ENCODE measurements around the gene PDSS1. TPM values are rescaled to one million over a fixed set of nuclear protein-coding genes. Genes with fewer than 3 reads are reported as not detected.

PDSS1 gene
- total and polyA plus RNA-seq, 10 donors, result 2.9 to 8.4 (median 7.3) TPM

DNA sequence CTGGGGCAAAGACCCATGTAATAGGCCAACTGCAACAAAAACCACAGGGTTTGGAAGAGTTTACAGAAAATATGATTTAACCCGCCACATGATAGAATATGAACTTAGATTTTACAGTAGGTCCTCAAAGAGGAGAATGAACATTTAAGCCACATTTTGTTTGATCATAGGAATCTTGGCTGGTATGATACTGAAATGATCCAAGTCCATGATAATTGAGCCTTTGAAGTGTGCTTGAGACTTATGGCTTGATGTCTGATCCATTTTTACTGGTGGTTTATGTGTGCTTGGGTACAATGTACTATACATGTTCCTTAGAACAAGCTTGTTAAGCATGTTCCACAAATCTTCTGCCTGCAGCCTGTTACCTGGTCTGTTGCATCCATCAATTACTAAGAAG is 41.8 kb upstream of the PDSS1 start:
- H3K27ac ChIP-seq, result no peak overlapping the region
- no peak for TF ChIP-seq POLR2A (IDR thresholded peaks at IDR 0.05)
- TF ChIP-seq, protein P1, sequence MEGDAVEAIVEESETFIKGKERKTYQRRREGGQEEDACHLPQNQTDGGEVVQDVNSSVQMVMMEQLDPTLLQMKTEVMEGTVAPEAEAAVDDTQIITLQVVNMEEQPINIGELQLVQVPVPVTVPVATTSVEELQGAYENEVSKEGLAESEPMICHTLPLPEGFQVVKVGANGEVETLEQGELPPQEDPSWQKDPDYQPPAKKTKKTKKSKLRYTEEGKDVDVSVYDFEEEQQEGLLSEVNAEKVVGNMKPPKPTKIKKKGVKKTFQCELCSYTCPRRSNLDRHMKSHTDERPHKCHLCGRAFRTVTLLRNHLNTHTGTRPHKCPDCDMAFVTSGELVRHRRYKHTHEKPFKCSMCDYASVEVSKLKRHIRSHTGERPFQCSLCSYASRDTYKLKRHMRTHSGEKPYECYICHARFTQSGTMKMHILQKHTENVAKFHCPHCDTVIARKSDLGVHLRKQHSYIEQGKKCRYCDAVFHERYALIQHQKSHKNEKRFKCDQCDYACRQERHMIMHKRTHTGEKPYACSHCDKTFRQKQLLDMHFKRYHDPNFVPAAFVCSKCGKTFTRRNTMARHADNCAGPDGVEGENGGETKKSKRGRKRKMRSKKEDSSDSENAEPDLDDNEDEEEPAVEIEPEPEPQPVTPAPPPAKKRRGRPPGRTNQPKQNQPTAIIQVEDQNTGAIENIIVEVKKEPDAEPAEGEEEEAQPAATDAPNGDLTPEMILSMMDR (IDR thresholded peaks at IDR 0.05 in 8 of 11, conservative IDR thresholded peaks at IDR 0.05 in 3 of 11), result no peak
- no peak for TF ChIP-seq POLR2AphosphoS5 (IDR thresholded peaks at IDR 0.05)
- no peaks in the 10 kb centered on the region for H3K36me3 ChIP-seq
- intact Hi-C loops (cut with DNase I; ENCODE audit: low total_unique reads), result no loop called here
- DNase-seq, result no peak
- WGBS, 5 donors, result 97 to 100% (median 100%) methylated on average over 1 of the region's 1 CpG
- H3K4me3 ChIP-seq, result no peak overlapping the region
- no peaks in the 10 kb centered on the region for H3K4me1 ChIP-seq
- H3K27me3 ChIP-seq (replicated peaks in 1 of 7), result peaks cover 0 to 10% (median 0%) of the 10 kb centered on the region in 7 donors
- H3K9me3 ChIP-seq, result no peaks in the 10 kb centered on the region

DNA sequence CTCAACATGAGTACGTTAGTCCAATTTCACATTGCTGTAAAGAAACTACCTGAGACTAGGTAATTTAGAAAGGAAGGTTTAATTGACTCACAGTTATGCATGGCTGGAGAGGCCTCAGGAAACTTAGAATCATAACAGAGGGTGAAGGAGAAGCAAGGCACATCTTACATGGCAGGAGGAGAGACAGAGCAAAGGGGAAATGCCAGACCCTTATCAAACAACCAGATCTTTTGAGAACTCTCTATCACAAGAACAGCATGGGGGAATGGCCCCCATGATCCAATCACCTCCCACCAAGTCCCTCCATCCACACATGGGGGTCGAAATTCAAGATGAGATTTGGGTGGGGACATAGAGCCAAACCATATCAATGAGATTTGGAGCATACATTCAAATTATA is 34.6 kb upstream of the PDSS1 start:
- Histone ChIP-seq H3K9me3 (no peaks in the 10 kb centered on the region), H3K4me1 (no peaks in the 10 kb centered on the region), H3K27ac (no peak overlapping the region), H3K36me3 (no peaks in the 10 kb centered on the region), H3K27me3 (replicated peaks in 1 of 7) (peaks cover 0 to 10% (median 0%) of the 10 kb centered on the region in 7 donors), H3K4me3 (no peak overlapping the region)
- DNase-seq, result no peak
- TF ChIP-seq POLR2A (IDR thresholded peaks at IDR 0.05) (no peak), POLR2AphosphoS5 (IDR thresholded peaks at IDR 0.05) (no peak)
- TF ChIP-seq, protein P1 (IDR thresholded peaks at IDR 0.05 in 8 of 11, conservative IDR thresholded peaks at IDR 0.05 in 3 of 11), result no peak
- 62 to 90% (median 78%) methylated on average over 2 of the region's 2 CpGs for WGBS, 5 donors
- intact Hi-C loops (cut with DNase I; ENCODE audit: low total_unique reads), result no loop called here

DNA sequence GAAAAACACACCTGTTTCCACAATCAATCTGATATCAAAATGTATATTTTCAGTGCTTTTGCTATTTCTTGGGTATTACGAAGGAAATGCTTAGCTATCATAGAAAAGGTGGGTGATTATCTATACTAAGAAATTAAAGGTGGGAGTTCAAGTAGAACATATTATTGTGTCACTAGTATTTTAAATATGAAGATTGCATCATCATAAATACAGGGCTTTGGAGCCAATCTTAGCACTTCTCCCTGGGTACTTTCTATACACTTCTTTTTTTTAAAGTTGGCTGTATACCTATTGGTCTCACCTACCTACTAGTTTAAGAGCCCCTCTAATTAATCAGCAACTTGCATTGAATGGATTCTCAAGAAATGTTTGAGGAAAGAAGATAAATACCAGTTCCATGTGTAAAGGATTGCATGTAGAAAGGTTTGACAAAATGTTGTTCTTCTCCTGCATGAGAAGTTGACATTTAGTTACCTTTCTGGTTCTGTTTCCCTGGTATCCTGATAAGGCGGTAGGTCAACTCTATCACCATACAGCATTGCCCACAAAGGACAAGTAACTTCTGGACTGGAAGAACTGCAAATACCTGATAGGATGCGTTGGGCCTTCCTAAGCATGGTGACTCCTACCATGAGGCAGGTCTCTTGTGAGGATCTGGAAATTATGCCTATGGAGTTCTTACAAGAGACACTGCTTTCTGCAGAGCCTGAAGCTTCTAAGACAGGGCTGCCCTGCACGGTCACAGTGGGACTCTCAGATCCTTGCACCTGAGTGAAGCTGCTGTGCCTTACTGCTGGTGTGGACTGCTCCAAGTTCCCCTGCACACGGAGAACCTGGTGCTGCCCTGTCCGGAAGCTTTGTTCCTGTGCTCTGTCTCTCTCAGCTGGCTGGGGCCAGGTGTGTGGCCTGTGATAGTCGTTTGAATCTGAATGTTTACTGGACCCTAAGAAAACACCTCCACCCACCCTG is 32.1 kb upstream of the PDSS1 start:
- H3K4me3 ChIP-seq, result no peak overlapping the region
- 78 to 89% (median 81%) methylated on average over 7 of the region's 7 CpGs for WGBS, 5 donors
- intact Hi-C loops (cut with DNase I; ENCODE audit: low total_unique reads), result no loop called here
- no peak for TF ChIP-seq POLR2A (IDR thresholded peaks at IDR 0.05)
- no peak for TF ChIP-seq POLR2AphosphoS5 (IDR thresholded peaks at IDR 0.05)
- TF ChIP-seq, protein P1 (IDR thresholded peaks at IDR 0.05 in 8 of 11, conservative IDR thresholded peaks at IDR 0.05 in 3 of 11), result no peak
- no peaks in the 10 kb centered on the region for H3K4me1 ChIP-seq
- no peaks in the 10 kb centered on the region for H3K36me3 ChIP-seq
- H3K9me3 ChIP-seq, result no peaks in the 10 kb centered on the region
- DNase-seq, result no peak
- H3K27me3 ChIP-seq (replicated peaks in 1 of 7), result peaks cover 0 to under 1% (median 0%) of the 10 kb centered on the region in 7 donors
- no peak overlapping the region for H3K27ac ChIP-seq

DNA sequence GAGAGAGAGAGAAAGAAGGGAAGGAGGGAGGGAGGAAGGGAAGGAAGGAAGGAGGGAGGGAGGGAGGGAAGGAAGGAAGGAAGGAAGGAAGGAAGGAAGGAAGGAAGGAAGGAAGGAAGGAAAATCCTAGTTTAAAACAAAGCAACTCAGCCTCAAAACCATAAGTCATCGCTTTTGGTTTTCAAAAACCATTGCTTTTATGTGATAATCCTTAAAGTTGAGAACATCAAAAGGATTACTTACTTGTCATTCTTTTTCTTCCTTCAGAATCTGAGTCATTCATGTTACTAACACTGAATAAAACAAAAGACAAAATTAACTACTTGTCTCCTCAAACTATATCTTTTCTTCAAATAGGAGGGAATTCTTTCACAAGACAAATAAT is 21.6 kb upstream of the PDSS1 start:
- DNase-seq, result no peak
- Histone ChIP-seq H3K9me3 (no peaks in the 10 kb centered on the region), H3K4me3 (no peak overlapping the region), H3K4me1 (peaks cover 0 to 2% (median 0%) of the 10 kb centered on the region in 6 donors), H3K27me3 (replicated peaks in 1 of 7) (no peaks in the 10 kb centered on the region), H3K27ac (no peak overlapping the region), H3K36me3 (no peaks in the 10 kb centered on the region)
- TF ChIP-seq, protein P1 (IDR thresholded peaks at IDR 0.05 in 8 of 11, conservative IDR thresholded peaks at IDR 0.05 in 3 of 11), result no peak
- TF ChIP-seq POLR2AphosphoS5 (IDR thresholded peaks at IDR 0.05) (no peak), POLR2A (IDR thresholded peaks at IDR 0.05) (no peak)
- WGBS, 5 donors, result 74 to 94% (median 76%) methylated on average over 1 of the region's 1 CpG
- intact Hi-C loops (cut with DNase I; ENCODE audit: low total_unique reads), result no loop called here

Data from spleen (tissue), 11 donors.